ENCODE measurements around the gene E2F2. TPM values are rescaled to one million over a fixed set of nuclear protein-coding genes. Genes with fewer than 3 reads are reported as not detected.

Gene E2F2
- total and polyA plus RNA-seq, 2 experiments from 2014 or later: 0.78 to 3.4 TPM

- no peak within 1 kb of the TSS for H2AFZ ChIP-seq
- TF ChIP-seq JUNB (IDR thresholded peaks at IDR 0.05; ENCODE audit: unreplicated experiment) (no peak), POLR2AphosphoS5 (IDR thresholded peaks at IDR 0.05; ENCODE audit: low read depth) (peak; percentile 95)
- H3K4me1 ChIP-seq (ENCODE audit: insufficient read depth): peaks cover 50% of the 10 kb centered on the region
These were observed 28.3 kb upstream of the E2F2 start, which contains the start of gene ID3 for GRCh38 chr1:23559136-23559984. Gene ID3 (minus strand): TSS chr1:23559501. CDS start chr1:23559426, 75 bp downstream.

GRCh38 chr1:23558872-23559135, 27.8 kb upstream of the E2F2 start:
- Histone ChIP-seq H4K20me1 (replicated peaks; ENCODE audit: insufficient read depth) (peaks cover 5% of the 10 kb centered on the region), H3K4me3 (peak overlapping the region; percentile 87), H3F3A (replicated peaks; ENCODE audit: low read depth) (peaks cover 27% of the 10 kb centered on the region), H3K4me1 (ENCODE audit: insufficient read depth) (peaks cover 55% of the 10 kb centered on the region), H2AFZ (no peak overlapping the region), H3K9me2 (ENCODE audit: insufficient read depth) (no peaks in the 10 kb centered on the region), H3K79me2 (replicated peaks; ENCODE audit: insufficient read depth) (peaks cover 19% of the 10 kb centered on the region), H3K36me3 (ENCODE audit: insufficient read depth) (peaks cover 4% of the 10 kb centered on the region; the same call in 1 of the 2 replicates), H3K4me2 (peak overlapping the region; percentile 93), H3K27ac (ENCODE audit: low read depth) (no peak overlapping the region), H3K27me3 (ENCODE audit: insufficient read depth) (peaks cover 43% of the 10 kb centered on the region)
- peaks cover 25% of the 10 kb centered on the region for H3K27me3 Mint-ChIP-seq (ENCODE audit: insufficient read depth, low read depth, poor library complexity)
- H3K27ac Mint-ChIP-seq: peak overlapping the region; percentile 95
- DNase-seq (ENCODE audit: low spot score) (no peak), ATAC-seq (no peak)
- no peaks in the 10 kb centered on the region; the same call in 2 of the 3 replicates for H3K9me3 Mint-ChIP-seq
- TF ChIP-seq ZNF331 (CRISPR knock-in tag; IDR thresholded peaks at IDR 0.05; ENCODE audit: low read depth) (no peak), ZNF114 (CRISPR knock-in tag; IDR thresholded peaks at IDR 0.05) (no peak), STAT1 (IDR thresholded peaks at IDR 0.05; ENCODE audit: unreplicated experiment) (no peak), EZH2phosphoT487 (IDR thresholded peaks at IDR 0.05; ENCODE audit: unreplicated experiment) (no peak), NANOG (IDR thresholded peaks at IDR 0.05; ENCODE audit: borderline replicate concordance) (no peak), REST (IDR thresholded peaks at IDR 0.05; ENCODE audit: unreplicated experiment) (no peak), ETS1 (IDR thresholded peaks at IDR 0.05) (no peak), POLR2AphosphoS5 (IDR thresholded peaks at IDR 0.05; ENCODE audit: low read depth) (no peak), ZNF462 (CRISPR knock-in tag; IDR thresholded peaks at IDR 0.05) (no peak)
- H3K4me1 Mint-ChIP-seq: peaks cover 72% of the 10 kb centered on the region
- peak overlapping the region; percentile 86 for H3K4me3 Mint-ChIP-seq
- peaks cover 25% of the 10 kb centered on the region for H3K36me3 Mint-ChIP-seq (ENCODE audit: low read depth)

More at GRCh38 chr1:23559136-23559984, 28.3 kb upstream of the E2F2 start, which contains the start of gene ID3:
- Mint-ChIP-seq H3K27me3 (ENCODE audit: insufficient read depth, low read depth, poor library complexity) (peaks cover 23% of the 10 kb centered on the region), H3K27ac (peak within 1 kb of the TSS; percentile 95), H3K4me1 (peaks cover 67% of the 10 kb centered on the region), H3K36me3 (ENCODE audit: low read depth) (peaks cover 25% of the 10 kb centered on the region), H3K4me3 (peak within 1 kb of the TSS; percentile 86), H3K9me3 (no peaks in the 10 kb centered on the region; the same call in 2 of the 3 replicates)
- Histone ChIP-seq H3K4me2 (peak within 1 kb of the TSS; percentile 93), H3F3A (replicated peaks; ENCODE audit: low read depth) (peaks cover 22% of the 10 kb centered on the region), H3K4me3 (peak within 1 kb of the TSS; percentile 87), H3K9me2 (ENCODE audit: insufficient read depth) (no peaks in the 10 kb centered on the region), H4K20me1 (replicated peaks; ENCODE audit: insufficient read depth) (peaks cover 5% of the 10 kb centered on the region), H3K36me3 (ENCODE audit: insufficient read depth) (peaks cover 4% of the 10 kb centered on the region; the same call in 1 of the 2 replicates), H3K27me3 (ENCODE audit: insufficient read depth) (peaks cover 38% of the 10 kb centered on the region), H3K27ac (ENCODE audit: low read depth) (peak within 1 kb of the TSS; percentile 98), H3K79me2 (replicated peaks; ENCODE audit: insufficient read depth) (peaks cover 19% of the 10 kb centered on the region)
- peak; percentile 97 for DNase-seq (ENCODE audit: low spot score)
- peak; percentile 35 for ATAC-seq

Measured in GM23338 (cell line).